RWPE1 (cell line): ENCODE results near the gene PIH1D1.

Experiments
- CTCF ChIA-PET: fragments of 350-600 bp; sonication (Branson Sonifier 250); formaldehyde crosslinking; extraction: SDS; loops from one replicate; lab custom pipeline; 2021; lab: Yijun Ruan, JAX
- POLR2A ChIA-PET: fragments of 400-600 bp; formaldehyde crosslinking; extraction: SDS; loops from one replicate; lab custom pipeline; 2020; ENCODE audit warnings: antibody characterized with exemption; ENCODE audit not compliant: low non-redundant PET; lab: Yijun Ruan, JAX
- DNase-seq: peaks from one replicate; pipeline ENCODE4 v3.0.0; 2012; ENCODE audit warnings: low spot score
- H3K27ac ChIP-seq: fragments of 450-650 bp; 2 replicates; pipeline ENCODE4 v1.5.1; 2017
- TF ChIP-seq, protein P1 (sequence below): fragments of 450-650 bp; conservative IDR thresholded peaks from 2 replicates; pipeline ENCODE4 v1.5.1; 2017; ENCODE audit warnings: low read depth, mild to moderate bottlenecking

Gene PIH1D1

DNA sequence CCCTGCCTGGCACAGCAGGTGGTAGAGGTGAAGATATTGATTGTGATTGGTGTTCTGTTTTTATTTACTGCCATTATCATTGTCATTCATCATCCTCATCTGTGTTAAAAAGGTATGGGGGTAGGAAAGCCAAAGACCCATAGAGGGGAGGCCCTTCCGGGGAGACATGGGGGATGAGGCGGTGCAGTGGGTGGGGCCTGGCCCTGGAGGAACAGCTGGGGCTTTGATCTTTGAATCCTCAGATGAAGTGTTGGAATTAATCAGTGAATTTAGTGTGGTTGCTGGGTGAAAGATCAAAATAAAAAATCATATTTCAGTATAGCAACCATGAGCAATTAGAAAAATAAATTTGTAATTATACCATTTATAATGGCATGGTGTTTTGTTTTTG is 35.8 kb downstream of the PIH1D1 start:
- ChIA-PET CTCF (no interaction called here), POLR2A (no interaction called here)
- no peak for DNase-seq
- TF ChIP-seq, protein P1, sequence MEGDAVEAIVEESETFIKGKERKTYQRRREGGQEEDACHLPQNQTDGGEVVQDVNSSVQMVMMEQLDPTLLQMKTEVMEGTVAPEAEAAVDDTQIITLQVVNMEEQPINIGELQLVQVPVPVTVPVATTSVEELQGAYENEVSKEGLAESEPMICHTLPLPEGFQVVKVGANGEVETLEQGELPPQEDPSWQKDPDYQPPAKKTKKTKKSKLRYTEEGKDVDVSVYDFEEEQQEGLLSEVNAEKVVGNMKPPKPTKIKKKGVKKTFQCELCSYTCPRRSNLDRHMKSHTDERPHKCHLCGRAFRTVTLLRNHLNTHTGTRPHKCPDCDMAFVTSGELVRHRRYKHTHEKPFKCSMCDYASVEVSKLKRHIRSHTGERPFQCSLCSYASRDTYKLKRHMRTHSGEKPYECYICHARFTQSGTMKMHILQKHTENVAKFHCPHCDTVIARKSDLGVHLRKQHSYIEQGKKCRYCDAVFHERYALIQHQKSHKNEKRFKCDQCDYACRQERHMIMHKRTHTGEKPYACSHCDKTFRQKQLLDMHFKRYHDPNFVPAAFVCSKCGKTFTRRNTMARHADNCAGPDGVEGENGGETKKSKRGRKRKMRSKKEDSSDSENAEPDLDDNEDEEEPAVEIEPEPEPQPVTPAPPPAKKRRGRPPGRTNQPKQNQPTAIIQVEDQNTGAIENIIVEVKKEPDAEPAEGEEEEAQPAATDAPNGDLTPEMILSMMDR = no peak
- no peak overlapping the region for H3K27ac ChIP-seq

DNA sequence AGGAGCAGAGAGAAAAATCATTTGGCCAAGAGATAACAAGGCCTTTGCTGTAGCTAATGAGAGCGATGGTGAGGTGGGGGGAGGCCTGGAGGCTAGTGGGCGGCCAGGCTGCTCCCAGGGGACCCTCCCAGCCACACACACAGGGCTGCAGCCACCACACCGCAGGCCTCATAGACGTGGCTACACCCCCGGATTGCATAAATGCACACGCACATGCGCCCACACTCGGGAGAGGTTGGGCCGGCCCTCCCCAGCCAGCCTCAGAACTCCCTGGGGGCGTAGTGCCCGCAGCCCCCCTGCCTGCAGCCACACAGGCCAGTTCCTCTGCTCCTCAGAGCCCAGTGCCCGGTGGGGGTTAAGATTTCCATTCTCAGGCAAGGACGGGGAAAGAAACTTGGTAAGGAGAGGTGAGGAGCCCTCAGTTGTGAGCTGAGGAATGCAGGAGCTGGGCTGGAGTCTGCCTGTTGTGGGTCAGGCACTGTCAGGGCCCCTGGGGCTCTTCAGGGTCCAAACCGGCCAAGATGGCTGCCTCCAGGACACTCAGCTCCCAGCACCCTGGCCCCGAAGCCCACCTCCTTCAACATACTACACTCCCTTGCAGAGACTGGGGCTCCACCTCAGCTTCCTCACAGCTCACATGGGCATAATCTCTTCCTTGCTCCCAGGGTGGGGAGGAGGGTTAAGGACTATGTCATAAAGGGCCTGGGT is 36.4 kb downstream of the PIH1D1 start:
- H3K27ac ChIP-seq = no peak overlapping the region
- ChIA-PET POLR2A (no interaction called here), CTCF (interaction anchor here (0.6 kb wide), 1 partner anchor 11 kb away, joined by 3 read pairs; no protein-coding TSS in a partner anchor)
- TF ChIP-seq, protein P1 = no peak
- DNase-seq = no peak

DNA sequence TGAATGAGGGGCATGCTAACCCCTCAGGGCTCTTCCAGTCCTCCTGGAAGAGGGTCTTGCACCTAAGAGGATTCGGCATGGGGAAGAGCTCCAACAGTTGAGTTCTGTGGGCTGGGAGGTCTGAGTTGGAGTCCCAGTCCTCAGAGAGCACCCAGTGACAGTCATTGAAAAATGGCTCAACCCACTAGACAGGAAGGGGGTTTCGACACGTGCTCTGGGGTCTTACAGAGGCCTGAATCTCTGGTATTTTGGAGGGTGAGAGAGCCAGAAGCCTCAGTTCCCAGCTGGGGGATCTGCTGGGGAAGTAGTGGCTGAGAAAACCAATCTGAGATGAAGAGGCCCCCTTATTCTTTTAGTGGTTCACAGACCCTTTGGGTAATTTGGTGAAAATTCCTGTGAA is 37.4 kb downstream of the PIH1D1 start:
- ChIA-PET CTCF (interaction anchor here (0.5 to 0.6 kb wide), 2 partner anchors 24 to 60 kb away, joined by 3 read pairs; no protein-coding TSS in a partner anchor), POLR2A (no interaction called here)
- DNase-seq = no peak
- TF ChIP-seq, protein P1 = no peak
- H3K27ac ChIP-seq = no peak overlapping the region

DNA sequence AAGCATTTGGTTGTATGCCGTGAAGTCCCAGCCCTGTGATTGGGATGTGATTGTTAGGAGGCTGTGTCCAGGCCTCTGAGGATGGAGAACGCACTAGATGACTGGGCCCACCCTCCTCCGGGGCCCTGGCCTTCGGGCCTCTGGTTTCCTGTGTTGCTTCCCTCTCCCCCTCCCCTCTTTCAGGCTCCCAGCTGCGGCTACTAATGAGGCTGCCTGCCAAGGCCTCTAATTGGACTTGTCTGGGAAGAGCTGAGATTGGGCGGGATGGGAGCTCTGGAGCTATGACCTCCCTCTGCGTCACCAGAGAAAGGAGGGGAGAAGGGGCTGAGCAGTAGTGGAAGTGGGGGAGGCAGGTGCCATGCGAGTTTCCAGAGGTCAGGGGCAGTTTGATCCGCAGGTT is 38.3 kb downstream of the PIH1D1 start:
- ChIA-PET POLR2A (no interaction called here), CTCF (interaction anchor here (0.7 kb wide), 1 partner anchor 112 kb away, joined by 3 read pairs; no protein-coding TSS in a partner anchor)
- TF ChIP-seq, protein P1 = no peak
- H3K27ac ChIP-seq = no peak overlapping the region
- no peak for DNase-seq

DNA sequence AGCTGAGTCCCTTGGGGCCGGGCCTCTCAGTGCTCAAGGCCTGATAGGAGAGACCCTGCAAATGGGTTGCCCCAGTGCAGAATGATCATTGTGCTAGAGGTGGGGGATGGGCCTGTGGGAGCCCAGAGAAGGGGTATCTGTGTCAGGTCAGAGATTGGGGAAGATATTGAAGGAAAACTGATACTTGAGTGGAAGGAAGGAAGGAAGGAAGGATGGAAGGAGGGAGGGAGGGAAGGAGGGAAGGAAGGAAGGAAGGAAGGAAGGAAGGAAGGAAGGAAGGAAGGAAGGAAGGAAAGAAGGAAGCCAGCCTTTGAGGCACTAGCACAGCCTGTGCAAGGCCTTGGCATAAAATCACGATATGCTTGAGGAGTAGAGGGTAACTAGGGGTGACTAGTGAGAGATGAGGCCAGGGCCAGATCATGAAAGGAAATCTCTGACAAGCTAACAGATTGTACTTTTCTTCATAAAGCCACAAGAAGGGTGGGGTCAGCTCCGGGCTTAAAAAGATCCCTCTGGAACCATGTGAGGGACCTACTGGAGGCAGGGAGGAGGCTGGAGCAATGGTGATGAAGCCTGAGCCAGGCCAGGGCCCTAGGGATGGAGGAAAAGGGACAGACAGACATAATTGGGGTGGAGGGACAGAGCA is 39.8 kb downstream of the PIH1D1 start:
- no peak overlapping the region for H3K27ac ChIP-seq
- ChIA-PET CTCF (interaction anchor here (0.6 kb wide), 1 partner anchor 22 kb away, joined by 5 read pairs; no protein-coding TSS in a partner anchor), POLR2A (no interaction called here)
- TF ChIP-seq, protein P1 = no peak
- no peak for DNase-seq

DNA sequence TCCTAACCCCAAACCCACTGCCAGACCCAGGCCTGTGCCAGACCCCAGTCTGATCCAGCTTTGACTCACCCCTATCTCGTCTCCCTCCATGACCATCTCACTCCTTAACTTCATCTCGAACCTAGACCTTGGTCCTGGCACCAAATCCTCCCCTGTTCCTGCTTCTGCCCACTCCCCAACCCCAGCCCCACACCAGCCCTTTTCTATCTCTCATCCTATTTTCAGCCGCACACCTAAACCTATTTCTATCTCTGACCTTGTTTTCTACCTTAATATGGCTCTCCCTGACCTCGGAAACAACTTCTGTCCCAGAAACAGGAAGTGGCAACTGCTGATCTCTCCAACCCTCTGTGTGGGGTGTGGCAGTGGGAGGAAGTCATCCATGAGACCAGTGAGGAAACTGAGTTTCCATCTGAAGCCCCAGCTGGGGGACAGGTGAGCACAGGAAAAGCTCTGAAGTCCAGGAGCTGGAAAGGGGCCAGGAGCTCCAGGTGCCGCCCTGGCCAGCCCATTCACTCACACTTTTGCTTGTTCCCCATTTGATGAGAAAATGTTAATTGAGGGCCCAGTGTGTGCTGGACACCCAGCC is 42.1 kb downstream of the PIH1D1 start:
- H3K27ac ChIP-seq = no peak overlapping the region
- POLR2A ChIA-PET = no interaction called here
- CTCF ChIA-PET = no interaction called here
- no peak for DNase-seq
- TF ChIP-seq, protein P1 = no peak
